ENCODE data around the gene MCHR1.
"Not testable (repeated sequence)": the region's sequence is repeated elsewhere in the genome, so short reads cannot be mapped to it uniquely, and the experiment has no call there.

Gene MCHR1

GRCh38 chr22:40716116-40716515 lies 36.8 kb downstream of the MCHR1 start:
- no peak for TF ChIP-seq CTCF (conservative IDR thresholded peaks at IDR 0.05; ENCODE audit: control insufficient read depth, insufficient read depth, low read depth, low read length)
- no peak for DNase-seq (ENCODE audit: low read depth)
- H3K4me3 ChIP-seq (ENCODE audit: control insufficient read depth, low read depth, low read length) = no peak overlapping the region

GRCh38 chr22:40717657-40718056 lies 38.4 kb downstream of the MCHR1 start:
- DNase-seq (ENCODE audit: low read depth); H3K4me3 ChIP-seq (ENCODE audit: control insufficient read depth, low read depth, low read length): not testable (repeated sequence)

- TF ChIP-seq CTCF (conservative IDR thresholded peaks at IDR 0.05; ENCODE audit: control insufficient read depth, insufficient read depth, low read depth, low read length) = no peak
- no peak overlapping the region for H3K4me3 ChIP-seq (ENCODE audit: control insufficient read depth, low read depth, low read length)
- DNase-seq (ENCODE audit: low read depth) = no peak
These were observed 39.2 kb downstream of the MCHR1 start for GRCh38 chr22:40718250-40719204.

- no peak overlapping the region for H3K4me3 ChIP-seq (ENCODE audit: control insufficient read depth, low read depth, low read length)
- no peak for TF ChIP-seq CTCF (conservative IDR thresholded peaks at IDR 0.05; ENCODE audit: control insufficient read depth, insufficient read depth, low read depth, low read length)
- no peak for DNase-seq (ENCODE audit: low read depth)
These were observed 40.3 kb downstream of the MCHR1 start for GRCh38 chr22:40719599-40719998.

GRCh38 chr22:40720156-40720537 lies 40.9 kb downstream of the MCHR1 start:
- DNase-seq (ENCODE audit: low read depth); H3K4me3 ChIP-seq (ENCODE audit: control insufficient read depth, low read depth, low read length): not testable (repeated sequence)

GRCh38 chr22:40720538-40721256 lies 41.4 kb downstream of the MCHR1 start:
- no peak for TF ChIP-seq CTCF (conservative IDR thresholded peaks at IDR 0.05; ENCODE audit: control insufficient read depth, insufficient read depth, low read depth, low read length)
- no peak overlapping the region for H3K4me3 ChIP-seq (ENCODE audit: control insufficient read depth, low read depth, low read length)
- peak; percentile 49 for DNase-seq (ENCODE audit: low read depth)

GRCh38 chr22:40721266-40721665 lies 42.0 kb downstream of the MCHR1 start:
- TF ChIP-seq CTCF (conservative IDR thresholded peaks at IDR 0.05; ENCODE audit: control insufficient read depth, insufficient read depth, low read depth, low read length) = no peak
- DNase-seq (ENCODE audit: low read depth) = peak; percentile 62
- H3K4me3 ChIP-seq (ENCODE audit: control insufficient read depth, low read depth, low read length) = no peak overlapping the region
